LNCaP clone FGC (cell line): ENCODE data around the gene TOPBP1.

Source experiments
- DNase-seq: peaks from one replicate; pipeline ENCODE4 v3.0.0-alpha.2; 2011; ENCODE audit warnings: low read depth
- H3K4me3 ChIP-seq: 2 replicates; pipeline ENCODE4 v1.5.1; 2011; ENCODE audit warnings: mild to moderate bottlenecking, low read depth, low read length, control low read depth
- TF ChIP-seq, protein P1 (sequence below): IDR thresholded peaks from 2 replicates; pipeline ENCODE4 v1.5.1; 2012; ENCODE audit warnings: mild to moderate bottlenecking; ENCODE audit not compliant: control insufficient read depth, insufficient read depth; ENCODE audit errors: extremely low read depth

The TOPBP1 gene

GRCh38 chr3:133578548-133579191 lies 83.1 kb downstream of the TOPBP1 start:
- DNase-seq: no peak
- H3K4me3 ChIP-seq: no peak overlapping the region
- TF ChIP-seq, protein P1, sequence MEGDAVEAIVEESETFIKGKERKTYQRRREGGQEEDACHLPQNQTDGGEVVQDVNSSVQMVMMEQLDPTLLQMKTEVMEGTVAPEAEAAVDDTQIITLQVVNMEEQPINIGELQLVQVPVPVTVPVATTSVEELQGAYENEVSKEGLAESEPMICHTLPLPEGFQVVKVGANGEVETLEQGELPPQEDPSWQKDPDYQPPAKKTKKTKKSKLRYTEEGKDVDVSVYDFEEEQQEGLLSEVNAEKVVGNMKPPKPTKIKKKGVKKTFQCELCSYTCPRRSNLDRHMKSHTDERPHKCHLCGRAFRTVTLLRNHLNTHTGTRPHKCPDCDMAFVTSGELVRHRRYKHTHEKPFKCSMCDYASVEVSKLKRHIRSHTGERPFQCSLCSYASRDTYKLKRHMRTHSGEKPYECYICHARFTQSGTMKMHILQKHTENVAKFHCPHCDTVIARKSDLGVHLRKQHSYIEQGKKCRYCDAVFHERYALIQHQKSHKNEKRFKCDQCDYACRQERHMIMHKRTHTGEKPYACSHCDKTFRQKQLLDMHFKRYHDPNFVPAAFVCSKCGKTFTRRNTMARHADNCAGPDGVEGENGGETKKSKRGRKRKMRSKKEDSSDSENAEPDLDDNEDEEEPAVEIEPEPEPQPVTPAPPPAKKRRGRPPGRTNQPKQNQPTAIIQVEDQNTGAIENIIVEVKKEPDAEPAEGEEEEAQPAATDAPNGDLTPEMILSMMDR: peak; percentile 59

DNA sequence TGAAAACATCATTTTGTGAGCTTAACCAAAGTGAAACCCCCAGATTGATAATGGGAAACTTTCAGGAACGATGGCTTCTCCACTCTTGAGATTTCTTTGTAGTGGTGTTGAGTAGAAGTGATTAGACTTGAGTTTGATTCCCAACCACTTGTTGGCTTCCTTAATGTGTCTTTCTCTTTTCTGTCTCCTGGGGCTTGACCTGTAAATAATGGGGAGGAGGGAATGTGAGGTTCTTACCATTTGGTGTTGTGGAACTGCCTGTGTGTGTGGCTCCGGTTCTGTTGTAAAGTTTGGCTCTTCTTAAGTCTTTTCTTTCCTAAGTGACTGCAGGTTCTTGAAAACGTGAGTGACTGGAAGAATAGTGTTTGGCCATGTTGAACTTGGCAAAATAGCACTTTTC lies 85.6 kb downstream of the TOPBP1 start:
- DNase-seq: no peak
- no peak overlapping the region for H3K4me3 ChIP-seq
- TF ChIP-seq, protein P1: no peak

GRCh38 chr3:133575086-133575485 lies 86.7 kb downstream of the TOPBP1 start:
- TF ChIP-seq, protein P1: no peak
- H3K4me3 ChIP-seq: peak overlapping the region; percentile 92
- no peak for DNase-seq

- TF ChIP-seq, protein P1: peak; percentile 13; the same call in 1 of the 2 replicates
- no peak for DNase-seq
- peak overlapping the region; percentile 92 for H3K4me3 ChIP-seq
Measured at GRCh38 chr3:133574260-133574881, 87.4 kb downstream of the TOPBP1 start.

DNA sequence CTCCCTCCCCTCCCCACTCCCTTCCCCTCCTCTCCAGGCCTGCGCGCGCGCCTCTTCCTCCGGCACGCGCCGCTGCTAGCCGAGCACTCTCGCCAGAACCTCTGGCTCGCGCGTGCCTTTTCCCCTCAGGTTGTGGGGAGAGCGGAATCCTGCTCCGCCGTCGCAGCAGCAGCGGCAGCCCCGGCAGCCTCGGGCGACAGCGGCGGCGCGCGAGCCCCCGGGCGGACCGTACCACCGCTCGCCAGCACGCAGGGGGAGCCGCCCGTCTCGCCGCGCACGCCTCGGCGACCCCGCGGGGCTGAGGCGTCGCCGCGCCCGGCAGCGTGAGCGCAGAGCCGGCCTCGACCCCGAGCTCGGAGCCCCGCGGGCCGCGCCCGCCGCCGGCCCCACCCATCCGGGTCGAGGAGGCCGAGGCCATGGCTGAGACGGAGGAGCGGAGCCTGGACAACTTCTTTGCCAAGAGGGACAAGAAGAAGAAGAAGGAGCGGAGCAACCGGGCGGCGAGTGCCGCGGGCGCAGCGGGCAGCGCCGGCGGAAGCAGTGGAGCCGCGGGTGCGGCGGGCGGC lies 88.0 kb downstream of the TOPBP1 start, which contains the start of gene CDV3:
CDV3 (plus strand) TSS at position 58 of the 566 bp plus-strand sequence; CDS start at position 417, 359 bp downstream.
- peak within 1 kb of the TSS; percentile 92 for H3K4me3 ChIP-seq
- no peak for DNase-seq
- TF ChIP-seq, protein P1: no peak

GRCh38 chr3:133573054-133573628 lies 88.6 kb downstream of the TOPBP1 start:
- H3K4me3 ChIP-seq: peak overlapping the region; percentile 92
- TF ChIP-seq, protein P1: no peak
- DNase-seq: peak; percentile 100
